NCI-H187 treated with DMSO at 0.1 percent for 48 hours (cell line): Measurements from ENCODE around the gene FEM1A.

Source experiments
- DNase-seq: peaks from one replicate; lab custom pipeline; 2025; lab: John Stamatoyannopoulos, UW

Gene FEM1A

GRCh38 chr19:4849019-4849418 lies 57.5 kb downstream of the FEM1A start:
- no peak for DNase-seq
